NCI-H2081 treated with DMSO at 0.1 percent for 48 hours (cell line): ENCODE data around the gene RAB11FIP2.

Experiments used
- DNase-seq: peaks from one replicate; lab custom pipeline; 2025; lab: John Stamatoyannopoulos, UW

Gene RAB11FIP2

DNA sequence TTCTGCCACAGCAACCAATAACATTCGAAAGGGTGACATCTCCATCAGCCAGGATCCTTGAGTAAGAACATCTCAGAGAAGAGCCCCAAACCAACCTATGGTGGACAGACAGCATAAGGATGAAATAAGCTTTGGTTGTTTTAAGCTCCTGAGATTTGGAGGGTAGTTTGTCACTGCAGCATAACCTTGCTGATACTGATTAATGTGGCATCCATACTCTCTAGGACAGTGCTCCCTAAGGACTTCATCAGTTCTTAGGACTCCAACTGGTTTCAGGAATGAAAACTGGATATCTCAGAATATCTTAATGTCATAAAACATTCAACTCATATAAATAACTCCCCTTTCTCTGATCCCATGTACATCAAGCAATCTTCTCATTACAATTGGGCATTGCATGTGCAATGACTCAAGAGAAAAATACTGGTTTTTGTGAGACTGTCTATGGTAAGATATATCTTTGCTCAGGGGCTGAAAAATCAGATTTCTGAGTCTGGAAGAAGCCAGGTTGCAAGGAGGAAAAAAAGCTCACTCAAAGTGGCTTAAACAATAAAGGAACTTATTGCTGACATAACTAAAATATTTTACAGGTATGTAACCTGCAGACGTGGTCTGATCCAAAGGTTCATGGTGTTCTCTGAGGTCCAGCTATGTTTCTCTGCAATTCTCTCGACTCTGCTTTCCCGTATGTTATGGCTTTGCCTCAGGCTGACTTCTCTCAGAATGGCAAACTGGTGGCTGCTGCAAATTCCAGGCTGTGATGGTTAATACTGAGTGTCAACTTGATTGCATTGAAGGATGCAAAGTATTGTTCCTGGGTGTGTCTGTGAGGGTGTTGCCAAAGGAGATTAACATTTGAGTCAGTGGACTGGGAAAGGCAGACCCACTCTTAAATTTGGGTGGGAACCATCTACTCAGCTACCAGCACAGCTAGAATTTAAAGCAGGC, 65.7 kb downstream of the RAB11FIP2 start:
- DNase-seq, result no peak

DNA sequence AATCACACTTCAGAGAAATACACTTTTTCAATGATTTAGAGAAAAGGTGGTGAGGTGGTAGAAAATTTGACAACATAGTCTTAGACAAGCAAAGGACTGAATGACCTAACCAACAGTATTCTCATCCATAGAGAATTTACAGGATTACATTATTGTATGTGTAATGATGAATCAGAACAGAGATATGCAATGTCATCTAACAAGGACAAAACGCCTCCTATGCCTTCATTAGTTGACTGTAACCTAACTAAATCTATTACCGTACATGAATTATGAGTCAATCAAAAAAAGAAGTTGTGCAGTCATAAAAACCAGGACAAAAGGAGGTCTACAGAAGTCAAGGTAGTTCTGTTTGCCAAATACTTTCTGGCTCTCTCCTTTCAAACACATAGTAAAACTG, 66.5 kb downstream of the RAB11FIP2 start:
- DNase-seq, result no peak

GRCh38 chr10:117972168-117972837, 74.4 kb downstream of the RAB11FIP2 start:
- DNase-seq, result no peak

GRCh38 chr10:117970962-117971361, 75.8 kb downstream of the RAB11FIP2 start:
- DNase-seq, result no peak

GRCh38 chr10:117969592-117969991, 77.1 kb downstream of the RAB11FIP2 start:
- DNase-seq, result no peak

- DNase-seq, result no peak
Measured at GRCh38 chr10:117968354-117969182, 78.2 kb downstream of the RAB11FIP2 start.

GRCh38 chr10:117967149-117967650, 79.5 kb downstream of the RAB11FIP2 start:
- peak; percentile 71 for DNase-seq

GRCh38 chr10:117965984-117966383, 80.8 kb downstream of the RAB11FIP2 start:
- no peak for DNase-seq

DNA sequence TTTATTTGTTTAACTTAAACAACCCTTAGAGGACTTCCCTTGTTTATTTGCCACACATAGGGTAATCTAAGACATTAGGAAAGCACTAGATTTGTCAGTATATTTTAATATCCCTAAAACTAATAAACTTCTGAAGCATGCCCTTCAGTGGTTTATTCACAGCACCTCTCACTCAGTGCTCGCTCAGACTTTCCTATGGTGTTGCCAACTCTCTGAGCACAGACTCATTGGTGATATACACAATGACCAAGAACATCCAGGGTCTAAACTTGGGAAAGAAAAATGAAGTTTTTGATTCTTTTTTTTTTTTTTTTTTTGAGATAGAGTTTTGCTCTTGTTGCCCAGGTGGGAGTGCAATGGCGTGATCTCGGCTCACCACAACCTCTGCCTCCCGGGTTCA, 82.2 kb downstream of the RAB11FIP2 start:
- DNase-seq, result no peak

GRCh38 chr10:117960345-117960935, 86.3 kb downstream of the RAB11FIP2 start:
- DNase-seq, result no peak

- no peak for DNase-seq
Measured at GRCh38 chr10:117956972-117957371, 89.8 kb downstream of the RAB11FIP2 start.

- no peak for DNase-seq
Measured at GRCh38 chr10:117955176-117955575, 91.6 kb downstream of the RAB11FIP2 start.
